ENCODE data around the gene ZNF284.

DNA sequence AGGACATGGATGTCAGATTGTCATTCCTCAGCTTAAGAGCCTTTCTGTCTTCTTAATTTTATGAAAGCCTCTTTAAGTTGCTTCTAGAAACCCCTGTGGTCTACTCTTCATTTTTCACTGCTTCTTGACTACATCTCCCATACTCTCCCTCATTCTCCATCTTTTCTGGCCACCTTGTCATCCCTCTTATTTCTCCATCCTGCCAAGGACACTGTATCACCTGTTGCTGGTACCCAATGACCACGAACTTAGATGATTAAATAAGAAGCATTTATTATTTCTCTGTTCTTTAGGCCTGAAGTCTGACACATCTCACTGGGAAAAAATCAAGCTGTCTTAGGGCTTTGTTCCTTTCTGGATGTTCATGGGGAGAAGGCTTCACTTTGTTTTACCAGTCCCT, 10.9 kb upstream of the ZNF284 start:
- TF ChIP-seq, protein P1, sequence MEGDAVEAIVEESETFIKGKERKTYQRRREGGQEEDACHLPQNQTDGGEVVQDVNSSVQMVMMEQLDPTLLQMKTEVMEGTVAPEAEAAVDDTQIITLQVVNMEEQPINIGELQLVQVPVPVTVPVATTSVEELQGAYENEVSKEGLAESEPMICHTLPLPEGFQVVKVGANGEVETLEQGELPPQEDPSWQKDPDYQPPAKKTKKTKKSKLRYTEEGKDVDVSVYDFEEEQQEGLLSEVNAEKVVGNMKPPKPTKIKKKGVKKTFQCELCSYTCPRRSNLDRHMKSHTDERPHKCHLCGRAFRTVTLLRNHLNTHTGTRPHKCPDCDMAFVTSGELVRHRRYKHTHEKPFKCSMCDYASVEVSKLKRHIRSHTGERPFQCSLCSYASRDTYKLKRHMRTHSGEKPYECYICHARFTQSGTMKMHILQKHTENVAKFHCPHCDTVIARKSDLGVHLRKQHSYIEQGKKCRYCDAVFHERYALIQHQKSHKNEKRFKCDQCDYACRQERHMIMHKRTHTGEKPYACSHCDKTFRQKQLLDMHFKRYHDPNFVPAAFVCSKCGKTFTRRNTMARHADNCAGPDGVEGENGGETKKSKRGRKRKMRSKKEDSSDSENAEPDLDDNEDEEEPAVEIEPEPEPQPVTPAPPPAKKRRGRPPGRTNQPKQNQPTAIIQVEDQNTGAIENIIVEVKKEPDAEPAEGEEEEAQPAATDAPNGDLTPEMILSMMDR (IDR thresholded peaks at IDR 0.05): no peak
- TF ChIP-seq EP300 (IDR thresholded peaks at IDR 0.05; ENCODE audit: low read depth): no peak
- TF ChIP-seq POLR2AphosphoS5 (IDR thresholded peaks at IDR 0.05): no peak
- no peak for TF ChIP-seq POLR2A (IDR thresholded peaks at IDR 0.05)

Data from transverse colon (tissue), 4 donors.